CD4-positive, alpha-beta T cell treated with Interleukin-17A for 1 hour (primary cell): ENCODE results near the gene NR2C1.

Experiments
- DNase-seq: peaks from one replicate; pipeline ENCODE4 v3.0.0-alpha.2; 2020

The NR2C1 gene

GRCh38 chr12:95083938-95084337 lies 10.5 kb upstream of the NR2C1 start:
- DNase-seq: no peak

GRCh38 chr12:95083471-95083870 lies 10.1 kb upstream of the NR2C1 start:
- DNase-seq: no peak

GRCh38 chr12:95077341-95077740 lies 3.9 kb upstream of the NR2C1 start:
- DNase-seq: no peak

- no peak for DNase-seq
Measured at GRCh38 chr12:95074766-95075165, 1.3 kb upstream of the NR2C1 start.

- DNase-seq: no peak
Measured at GRCh38 chr12:95073698-95074520, 491 bp upstream of the NR2C1 start.

- no peak for DNase-seq
Measured at GRCh38 chr12:95070378-95070777, 3.0 kb downstream of the NR2C1 start.

GRCh38 chr12:95066091-95066855 lies 7.1 kb downstream of the NR2C1 start:
- DNase-seq: no peak

GRCh38 chr12:95060951-95061350 lies 12.5 kb downstream of the NR2C1 start:
- DNase-seq: no peak

GRCh38 chr12:95059984-95060383 lies 13.4 kb downstream of the NR2C1 start:
- DNase-seq: no peak

- no peak for DNase-seq
Measured at GRCh38 chr12:95057424-95057823, 16.0 kb downstream of the NR2C1 start.

- DNase-seq: no peak
Measured at GRCh38 chr12:95055057-95055456, 18.4 kb downstream of the NR2C1 start.

- DNase-seq: no peak
Measured at GRCh38 chr12:95054206-95054605, 19.2 kb downstream of the NR2C1 start.

GRCh38 chr12:95051241-95051640 lies 22.2 kb downstream of the NR2C1 start:
- no peak for DNase-seq

- no peak for DNase-seq
Measured at GRCh38 chr12:95037906-95038305, 35.5 kb downstream of the NR2C1 start.

- no peak for DNase-seq
Measured at GRCh38 chr12:95034750-95035149, 38.7 kb downstream of the NR2C1 start.

- DNase-seq: no peak
Measured at GRCh38 chr12:95022477-95022876, 50.9 kb downstream of the NR2C1 start.

- DNase-seq: no peak
Measured at GRCh38 chr12:95017482-95017881, 55.9 kb downstream of the NR2C1 start.

- DNase-seq: no peak
Measured at GRCh38 chr12:95016120-95016519, 57.3 kb downstream of the NR2C1 start.

- DNase-seq: no peak
Measured at GRCh38 chr12:95014554-95014953, 58.9 kb downstream of the NR2C1 start.

- DNase-seq: peak; percentile 6
Measured at GRCh38 chr12:95006206-95006605, 67.2 kb downstream of the NR2C1 start.

- DNase-seq: no peak
Measured at GRCh38 chr12:95004610-95005009, 68.8 kb downstream of the NR2C1 start.

GRCh38 chr12:95003921-95004272 lies 69.5 kb downstream of the NR2C1 start:
- DNase-seq: peak; percentile 5

- DNase-seq: peak; percentile 95
Measured at GRCh38 chr12:95003213-95003920, 70.1 kb downstream of the NR2C1 start, which contains the start of gene NDUFA12. Gene NDUFA12 (minus strand): TSS chr12:95003697. CDS start chr12:95003680, 17 bp downstream.

GRCh38 chr12:95002754-95003153 lies 70.7 kb downstream of the NR2C1 start:
- peak; percentile 17 for DNase-seq
